PC-9 (cell line): ENCODE measurements around the gene MESP1. TPM values are rescaled to one million over a fixed set of nuclear protein-coding genes. Genes with fewer than 3 reads are reported as not detected.
A peak's percentile ranks its signal among the peaks of the same experiment; 100 is the strongest.

ENCODE experiments used
- Bru-seq: library from RNA; stranded (reverse); fragments of 400-500 nt; gene quantifications from one replicate; lab custom pipeline; 2021; lab: Mats Ljungman, UMichigan
- BruChase-seq, 2 experiments: library from RNA; stranded (reverse); fragments of 400-500 nt; gene quantifications; one replicate each; lab custom pipeline; 2021; lab: Mats Ljungman, UMichigan
- BruUV-seq: library from RNA; stranded (reverse); fragments of 400-500 nt; replicated peaks from 2 replicates; lab custom pipeline; 2021; lab: Mats Ljungman, UMichigan
- CTCF ChIA-PET: fragments of 300-600 bp; sonication (Branson Sonifier 250); formaldehyde crosslinking; loops from one replicate; lab custom pipeline; 2022; ENCODE audit warnings: antibody characterized with exemption; lab: Charles Lee
- POLR2A ChIA-PET: fragments of 300-600 bp; sonication (Branson Sonifier 250); formaldehyde crosslinking; loops from one replicate; lab custom pipeline; 2022; ENCODE audit warnings: antibody characterized with exemption; ENCODE audit not compliant: unreplicated experiment; lab: Charles Lee
- DNase-seq, 2 experiments: peaks; one replicate each; pipeline versions ENCODE4 v3.0.0 to v3.0.0-alpha.2; 2015 to 2022; ENCODE audit warnings: mixed read lengths in 1 of 2
- H2AFZ ChIP-seq: fragments of 200-600 bp; sonication (generic); 2 replicates; pipeline ENCODE4 v1.8.1; 2017; ENCODE audit warnings: antibody characterized with exemption
- H3F3A ChIP-seq: fragments of 200-600 bp; sonication (generic); 2 replicates; pipeline ENCODE4 v1.8.1; 2017; ENCODE audit warnings: antibody characterized with exemption, mild to moderate bottlenecking, low read depth; ENCODE audit not compliant: insufficient read depth
- H3K27ac ChIP-seq: fragments of 200-600 bp; sonication (generic); 2 replicates; pipeline ENCODE4 v1.6.1; 2016; ENCODE audit warnings: mixed run types
- H3K27me3 ChIP-seq: fragments of 200-600 bp; sonication (generic); 2 replicates; pipeline ENCODE4 v1.6.1; 2016; ENCODE audit warnings: low read depth, mixed run types; ENCODE audit not compliant: insufficient read depth
- H3K36me3 ChIP-seq: fragments of 200-600 bp; sonication (generic); 2 replicates; pipeline ENCODE4 v1.6.1; 2016; ENCODE audit warnings: low read depth, mixed run types
- H3K4me1 ChIP-seq: fragments of 200-600 bp; sonication (generic); replicated peaks from 2 replicates; pipeline ENCODE4 v1.6.1; 2016; ENCODE audit warnings: mixed run types; ENCODE audit not compliant: insufficient read depth
- H3K4me2 ChIP-seq: fragments of 200-600 bp; sonication (generic); 2 replicates; pipeline ENCODE4 v1.6.1; 2017; ENCODE audit warnings: mixed run types
- H3K4me3 ChIP-seq: fragments of 200-600 bp; sonication (generic); 2 replicates; pipeline ENCODE4 v1.6.1; 2016; ENCODE audit warnings: mixed run types
- H3K79me2 ChIP-seq: fragments of 200-600 bp; sonication (generic); 2 replicates; pipeline ENCODE4 v1.6.1; 2017; ENCODE audit warnings: low read depth, mixed run types
- H3K9me2 ChIP-seq: fragments of 200-600 bp; sonication (generic); 2 replicates; pipeline ENCODE4 v1.8.1; 2017; ENCODE audit warnings: mild to moderate bottlenecking; ENCODE audit not compliant: insufficient read depth
- H3K9me3 ChIP-seq: fragments of 200-600 bp; sonication (generic); 2 replicates; pipeline ENCODE4 v1.8.1; 2016; ENCODE audit warnings: low read depth; ENCODE audit not compliant: insufficient read depth
- H4K20me1 ChIP-seq: fragments of 200-600 bp; sonication (generic); 2 replicates; pipeline ENCODE4 v1.8.1; 2017; ENCODE audit not compliant: insufficient read depth
- CTCF ChIP-seq: fragments of 200-600 bp; sonication (generic); conservative IDR thresholded peaks from 2 replicates; pipeline ENCODE4 v1.6.1; 2017; ENCODE audit warnings: mixed run types, antibody characterized with exemption, mild to moderate bottlenecking, moderate library complexity
- EZH2 ChIP-seq: fragments of 200-600 bp; sonication (generic); IDR thresholded peaks from 2 replicates; pipeline ENCODE4 v1.8.0; 2017; ENCODE audit warnings: antibody characterized with exemption, low read depth
- intact Hi-C: fragments of 100-400 bp; cut with micrococcal nuclease; formaldehyde crosslinking; loops from one replicate; pipeline ENCODE4 v1.10.0; 2022; ENCODE audit not compliant: unreplicated experiment
- long read RNA-seq: library from polyadenylated mRNA; stranded (forward); transcript quantifications from one replicate; pipeline ENCODE4 v2.0.0, GENCODE V29; 2022
- total RNA-seq: library from RNA; stranded (reverse); gene quantifications from 2 replicates; pipeline ENCODE4 v1.2.3, GENCODE V29; 2021

Gene MESP1
- total RNA-seq (8.5 and 17.8 TPM in 2 replicates), Bru-seq, nascent RNA (percentile 48 among the genes with signal in this experiment), BruChase-seq, experiment 1, labeled RNA remaining after a 2-hour chase (percentile 53 among the genes with signal in this experiment), BruChase-seq, experiment 2, labeled RNA remaining after a 6-hour chase (percentile 68 among the genes with signal in this experiment)
- long read RNA-seq, transcript MESP1-201 (2 exons, 2,369 nt) = major isoform, 13 of 15 reads
- long read RNA-seq, partial matches to known transcripts = 0 of 15 reads
- long read RNA-seq, other reads (novel, unspliced or antisense) = 2 of 15 reads

DNA sequence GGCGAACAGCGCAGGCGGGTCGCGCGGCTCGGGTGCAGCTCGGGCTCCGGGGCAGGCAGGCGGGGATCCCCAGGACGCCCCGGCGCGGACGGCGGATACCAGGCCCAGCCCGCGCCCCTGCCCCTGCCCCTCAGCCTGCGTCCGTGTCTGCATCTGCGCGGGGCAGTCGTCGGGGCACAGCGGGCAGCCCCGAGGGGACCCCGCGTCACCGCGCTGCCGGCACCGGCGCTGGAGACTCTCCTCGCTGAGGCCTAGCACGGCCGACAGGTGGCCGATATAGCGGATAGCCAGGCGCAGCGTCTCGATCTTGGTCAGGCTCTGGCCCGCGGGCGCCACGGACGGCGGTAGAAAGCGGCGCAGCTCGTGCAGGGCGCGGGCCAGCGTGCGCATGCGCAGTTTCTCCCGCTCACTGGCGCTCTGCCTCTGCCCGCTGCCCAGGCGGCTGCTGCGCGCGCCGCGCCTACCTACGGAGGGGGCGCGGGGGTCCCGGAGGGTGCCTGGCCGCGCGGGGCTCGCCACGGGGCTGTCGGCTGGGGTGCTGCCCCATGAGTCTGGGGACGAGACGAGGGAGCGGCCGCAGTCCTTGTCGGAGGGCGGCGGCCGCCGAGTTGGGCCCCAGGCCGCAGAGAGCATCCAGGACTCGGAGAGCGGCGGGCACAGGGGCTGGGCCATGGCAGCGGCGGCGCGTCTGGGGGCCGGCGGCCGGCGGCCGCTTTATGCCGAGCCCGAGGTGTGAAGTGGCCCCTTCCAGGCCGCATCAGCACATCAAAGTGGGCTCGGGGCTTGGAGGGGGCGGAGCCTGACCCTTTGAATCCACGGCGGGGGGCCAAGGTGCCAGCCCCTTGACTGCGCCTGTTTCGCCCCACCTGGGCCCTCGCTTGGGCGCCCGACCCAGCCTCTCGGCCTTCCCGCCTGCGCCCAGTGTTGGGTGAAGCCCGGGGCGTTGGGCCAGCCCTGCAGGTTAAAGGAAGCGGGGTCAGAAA is at the start of gene MESP1:
Gene MESP1 (minus strand): TSS at position 690 of the 983 bp plus-strand sequence. CDS start 18 bp downstream, at position 672.
- H3K4me2 ChIP-seq = peak within 1 kb of the TSS; percentile 99
- peaks cover 22% of the 10 kb centered on the region for H3K79me2 ChIP-seq
- H3K9me3 ChIP-seq = no peaks in the 10 kb centered on the region
- no peaks in the 10 kb centered on the region for H4K20me1 ChIP-seq
- DNase-seq = peak; percentile 81 to 92
- TF ChIP-seq EZH2 (no peak), CTCF (peak; percentile 72)
- peaks cover 42% of the 10 kb centered on the region for H3F3A ChIP-seq
- H3K27ac ChIP-seq = peak within 1 kb of the TSS; percentile 99
- POLR2A ChIA-PET = interaction anchor here (0.7 to 0.9 kb wide), 2 partner anchors 86 to 283 kb away, joined by 4 to 5 read pairs; no protein-coding TSS in a partner anchor
- peak within 1 kb of the TSS; percentile 78 for H3K4me3 ChIP-seq
- intact Hi-C loops = loop anchor here (2.0 to 5.0 kb wide), 2 partner anchors 61 to 352 kb away; partner anchors contain the start of genes ANPEP and IDH2
- no peaks in the 10 kb centered on the region for H3K36me3 ChIP-seq
- no TSS peak for BruUV-seq
- peak within 1 kb of the TSS; percentile 82 for H2AFZ ChIP-seq
- H3K27me3 ChIP-seq = no peaks in the 10 kb centered on the region
- CTCF ChIA-PET = interaction anchor here (0.6 kb wide), 1 partner anchor 64 kb away, joined by 4 read pairs; the partner anchor contains the start of gene ANPEP
- no peaks in the 10 kb centered on the region for H3K9me2 ChIP-seq
- H3K4me1 ChIP-seq = peaks cover 59% of the 10 kb centered on the region

DNA sequence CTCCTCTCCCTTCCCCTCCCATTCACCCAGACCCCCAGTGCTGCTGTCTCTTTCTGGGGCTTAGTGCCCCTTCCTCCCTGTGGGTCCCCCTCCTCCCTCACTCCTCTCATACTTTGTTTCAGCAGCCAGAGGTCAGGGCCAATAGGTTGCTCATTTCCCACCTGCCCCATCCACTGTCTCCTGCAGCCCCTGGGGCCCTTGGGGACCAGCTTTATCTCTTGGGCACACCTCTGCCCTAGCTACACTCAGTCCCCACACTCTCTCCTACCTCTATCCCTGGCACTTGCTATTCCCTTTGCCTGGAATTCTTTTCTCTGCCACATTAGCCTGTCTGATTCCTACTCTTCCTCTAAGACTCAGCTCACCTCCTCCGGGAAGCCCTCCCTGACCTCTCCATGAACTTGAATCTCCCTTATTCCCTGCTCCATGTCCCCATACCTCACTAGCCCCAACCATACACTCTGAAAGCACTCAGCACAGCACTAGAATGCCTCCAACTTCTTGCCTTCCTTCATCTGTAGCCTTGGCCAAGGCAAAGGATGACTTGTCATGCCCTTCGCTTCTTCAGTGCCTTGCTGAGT is 49.0 kb upstream of the MESP1 start:
- H2AFZ ChIP-seq = no peak overlapping the region
- H3K4me1 ChIP-seq = peaks cover 5% of the 10 kb centered on the region
- ChIA-PET CTCF (no interaction called here), POLR2A (no interaction called here)
- H3K79me2 ChIP-seq = no peaks in the 10 kb centered on the region
- DNase-seq = no peak
- TF ChIP-seq EZH2 = no peak
- TF ChIP-seq CTCF = no peak
- H3K9me3 ChIP-seq = no peaks in the 10 kb centered on the region
- H3K36me3 ChIP-seq = peaks cover 44% of the 10 kb centered on the region
- no peak overlapping the region for H3K4me2 ChIP-seq
- intact Hi-C loops = loop anchor here (5.0 kb wide), 1 partner anchor 38 kb away; no protein-coding TSS in a partner anchor
- no peak overlapping the region for H3K27ac ChIP-seq
- H4K20me1 ChIP-seq = no peaks in the 10 kb centered on the region
- no peaks in the 10 kb centered on the region for H3K9me2 ChIP-seq
- H3K4me3 ChIP-seq = no peak overlapping the region
- BruUV-seq = no TSS peak
- H3F3A ChIP-seq = peaks cover 28% of the 10 kb centered on the region
- H3K27me3 ChIP-seq = no peaks in the 10 kb centered on the region
